Cerebellar nuclear complex (tissue), 1 donor: ENCODE results near the gene GRAMD1B.
A peak's percentile ranks its signal among the peaks of the same experiment; 100 is the strongest.

Experiments used
- DNase-seq, 2 experiments: peaks; one replicate each; lab custom pipeline; 2025; lab: John Stamatoyannopoulos, UW

GRAMD1B gene

GRCh38 chr11:123535401-123535800, 105.3 kb downstream of the GRAMD1B start:
- no peak for DNase-seq

GRCh38 chr11:123536690-123537437, 106.8 kb downstream of the GRAMD1B start:
- DNase-seq, result no peak

GRCh38 chr11:123537726-123538125, 107.7 kb downstream of the GRAMD1B start:
- no peak for DNase-seq

- no peak for DNase-seq
Measured at GRCh38 chr11:123543797-123544196, 113.7 kb downstream of the GRAMD1B start.

- no peak for DNase-seq
Measured at GRCh38 chr11:123544631-123545375, 114.7 kb downstream of the GRAMD1B start.

GRCh38 chr11:123545726-123546270, 115.7 kb downstream of the GRAMD1B start:
- no peak for DNase-seq

- DNase-seq, result no peak
Measured at GRCh38 chr11:123546515-123546914, 116.4 kb downstream of the GRAMD1B start.

GRCh38 chr11:123547180-123547579, 117.1 kb downstream of the GRAMD1B start:
- no peak for DNase-seq

- DNase-seq, result no peak
Measured at GRCh38 chr11:123548774-123549173, 118.7 kb downstream of the GRAMD1B start.

- no peak for DNase-seq
Measured at GRCh38 chr11:123549926-123550917, 120.2 kb downstream of the GRAMD1B start.

- DNase-seq, result no peak
Measured at GRCh38 chr11:123551079-123551478, 121.0 kb downstream of the GRAMD1B start.

- DNase-seq, result no peak
Measured at GRCh38 chr11:123556633-123557032, 126.6 kb downstream of the GRAMD1B start.

- no peak for DNase-seq
Measured at GRCh38 chr11:123558536-123559315, 128.7 kb downstream of the GRAMD1B start.

GRCh38 chr11:123559523-123559955, 129.5 kb downstream of the GRAMD1B start:
- no peak for DNase-seq

GRCh38 chr11:123560006-123560405, 129.9 kb downstream of the GRAMD1B start:
- DNase-seq, result peak in 1 of 2 experiments; percentile 35

GRCh38 chr11:123561431-123561800, 131.3 kb downstream of the GRAMD1B start:
- no peak for DNase-seq

- no peak for DNase-seq
Measured at GRCh38 chr11:123562158-123562557, 132.1 kb downstream of the GRAMD1B start.

- no peak for DNase-seq
Measured at GRCh38 chr11:123562829-123563228, 132.8 kb downstream of the GRAMD1B start.

GRCh38 chr11:123564221-123564620, 134.2 kb downstream of the GRAMD1B start:
- DNase-seq, result no peak

GRCh38 chr11:123566852-123567251, 136.8 kb downstream of the GRAMD1B start:
- no peak for DNase-seq

- DNase-seq, result peak in 1 of 2 experiments; percentile 16
Measured at GRCh38 chr11:123567466-123567865, 137.4 kb downstream of the GRAMD1B start.
